GM23338 (cell line): ENCODE results near the gene MAP2K2. TPM values are rescaled to one million over a fixed set of nuclear protein-coding genes. Genes with fewer than 3 reads are reported as not detected.

ENCODE experiments used
- ATAC-seq: fragments of 200-7000 bp; cut with Tn5 transposase; 3 replicates; pipeline ENCODE4 v1.9.1; 2020
- DNase-seq: peaks from one replicate; pipeline ENCODE4 v3.0.0-alpha.2; 2015; ENCODE audit warnings: low spot score
- H2AFZ ChIP-seq: fragments of 200-600 bp; sonication (generic); 2 replicates; pipeline ENCODE4 v1.8.0; 2016; ENCODE audit warnings: antibody characterized with exemption, mild to moderate bottlenecking, moderate library complexity
- H3F3A ChIP-seq: fragments of 200-600 bp; sonication (generic); replicated peaks from 2 replicates; pipeline ENCODE4 v1.8.0; 2017; ENCODE audit warnings: antibody characterized with exemption, mixed run types, low read depth
- H3K27ac ChIP-seq: fragments of 200-600 bp; sonication (generic); 2 replicates; pipeline ENCODE4 v1.6.1; 2016; ENCODE audit warnings: low read depth
- H3K27me3 ChIP-seq: fragments of 200-600 bp; sonication (generic); 2 replicates; pipeline ENCODE4 v1.8.0; 2016; ENCODE audit warnings: mild to moderate bottlenecking, mixed run types, moderate library complexity; ENCODE audit not compliant: insufficient read depth
- H3K36me3 ChIP-seq: fragments of 200-600 bp; sonication (generic); 2 replicates; pipeline ENCODE4 v1.8.0; 2016; ENCODE audit warnings: mild to moderate bottlenecking; ENCODE audit not compliant: insufficient read depth
- H3K4me1 ChIP-seq: fragments of 200-600 bp; sonication (generic); 2 replicates; pipeline ENCODE4 v1.8.0; 2016; ENCODE audit warnings: mild to moderate bottlenecking, moderate library complexity; ENCODE audit not compliant: insufficient read depth
- H3K4me2 ChIP-seq: fragments of 200-600 bp; sonication (generic); 2 replicates; pipeline ENCODE4 v1.7.1; 2017; ENCODE audit warnings: mixed run types
- H3K4me3 ChIP-seq: fragments of 200-600 bp; sonication (generic); 2 replicates; pipeline ENCODE4 v1.6.1; 2016; ENCODE audit warnings: mixed run types
- H3K79me2 ChIP-seq: fragments of 200-600 bp; sonication (generic); replicated peaks from 2 replicates; pipeline ENCODE4 v1.8.0; 2017; ENCODE audit warnings: mild to moderate bottlenecking; ENCODE audit not compliant: insufficient read depth
- H3K9me2 ChIP-seq: fragments of 200-600 bp; sonication (generic); 2 replicates; pipeline ENCODE4 v1.8.0; 2017; ENCODE audit not compliant: insufficient read depth
- H4K20me1 ChIP-seq: fragments of 200-600 bp; sonication (generic); replicated peaks from 2 replicates; pipeline ENCODE4 v1.8.0; 2017; ENCODE audit warnings: mild to moderate bottlenecking; ENCODE audit not compliant: insufficient read depth
- H3K27ac Mint-ChIP-seq: 2 replicates; pipeline ENCODE4 v1.8.0; 2020; ENCODE audit warnings: inconsistent platforms, mild to moderate bottlenecking, moderate library complexity, mixed read lengths
- H3K27me3 Mint-ChIP-seq: 3 replicates; pipeline ENCODE4 v1.8.0; 2022; ENCODE audit warnings: low read depth, mild to moderate bottlenecking, moderate library complexity, mixed read lengths, inconsistent platforms; ENCODE audit not compliant: insufficient read depth, poor library complexity
- H3K36me3 Mint-ChIP-seq: 3 replicates; pipeline ENCODE4 v1.8.0; 2021; ENCODE audit warnings: low read depth, mild to moderate bottlenecking, inconsistent platforms, moderate library complexity, mixed read lengths
- H3K4me1 Mint-ChIP-seq: 3 replicates; pipeline ENCODE4 v1.8.0; 2020; ENCODE audit warnings: mild to moderate bottlenecking, inconsistent platforms, mixed read lengths
- H3K4me3 Mint-ChIP-seq: 3 replicates; pipeline ENCODE4 v1.8.0; 2021; ENCODE audit warnings: moderate library complexity, mild to moderate bottlenecking, inconsistent platforms, mixed read lengths
- H3K9me3 Mint-ChIP-seq: 3 replicates; pipeline ENCODE4 v1.8.0; 2020; ENCODE audit warnings: moderate library complexity, mild to moderate bottlenecking, inconsistent platforms, mixed read lengths
- CREB1 ChIP-seq: fragments of 250-450 bp; sonication (Bioruptor Pico); IDR thresholded peaks from 2 replicates; pipeline ENCODE4 v1.5.0; 2020; ENCODE audit warnings: low read depth, mild to moderate bottlenecking, moderate library complexity
- CTCF ChIP-seq, 2 experiments: fragments of 200-600 bp in 1 of 2; sonication (generic) in 1 of 2; conservative IDR thresholded peaks; 2 replicates each; pipeline versions ENCODE4 v1.5.1 to v1.6.1; 2016 to 2017; ENCODE audit warnings: antibody characterized with exemption in 2 of 2, low read depth in 2 of 2, mild to moderate bottlenecking in 2 of 2, moderate library complexity in 1 of 2
- ETS1 ChIP-seq: IDR thresholded peaks from 2 replicates; pipeline ENCODE4 v1.6.1; 2016; ENCODE audit warnings: antibody characterized with exemption
- EZH2 ChIP-seq: fragments of 200-600 bp; sonication (generic); IDR thresholded peaks from one replicate; pipeline ENCODE4 v1.8.0; 2017; ENCODE audit warnings: antibody characterized with exemption, mild to moderate bottlenecking, low read depth; ENCODE audit not compliant: unreplicated experiment
- EZH2phosphoT487 ChIP-seq: fragments of 200-600 bp; sonication (generic); IDR thresholded peaks from one replicate; pipeline ENCODE4 v1.8.1; 2018; ENCODE audit warnings: antibody characterized with exemption; ENCODE audit not compliant: unreplicated experiment
- JUNB ChIP-seq: IDR thresholded peaks from one replicate; pipeline ENCODE4 v1.6.1; 2016; ENCODE audit warnings: antibody characterized with exemption; ENCODE audit not compliant: unreplicated experiment
- NANOG ChIP-seq: IDR thresholded peaks from 2 replicates; pipeline ENCODE4 v1.6.1; 2016; ENCODE audit warnings: antibody characterized with exemption, borderline replicate concordance
- POLR2AphosphoS5 ChIP-seq: IDR thresholded peaks from 2 replicates; pipeline ENCODE4 v1.6.1; 2016; ENCODE audit warnings: antibody characterized with exemption, low read depth
- REST ChIP-seq: IDR thresholded peaks from one replicate; pipeline ENCODE4 v1.6.1; 2018; ENCODE audit warnings: antibody characterized with exemption; ENCODE audit not compliant: unreplicated experiment
- STAT1 ChIP-seq: IDR thresholded peaks from one replicate; pipeline ENCODE4 v1.6.1; 2016; ENCODE audit warnings: antibody characterized with exemption; ENCODE audit not compliant: unreplicated experiment
- ZNF114 ChIP-seq: fragments of 250-450 bp; sonication (Bioruptor Pico); IDR thresholded peaks from 2 replicates; pipeline ENCODE4 v1.5.0; 2020; ENCODE audit warnings: mild to moderate bottlenecking, moderate library complexity
- ZNF331 ChIP-seq: fragments of 250-450 bp; sonication (Bioruptor Pico); IDR thresholded peaks from 2 replicates; pipeline ENCODE4 v1.5.0; 2020; ENCODE audit warnings: low read depth, mild to moderate bottlenecking, moderate library complexity
- ZNF462 ChIP-seq: fragments of 250-450 bp; sonication (Bioruptor Pico); IDR thresholded peaks from 2 replicates; pipeline ENCODE4 v1.5.0; 2020; ENCODE audit warnings: mild to moderate bottlenecking, moderate library complexity
- polyA plus RNA-seq: library from polyadenylated mRNA; unstranded; fragments of >200 nt; fragmentation: Nextera tagmentation; extraction: Ambion mirVana; gene quantifications from 2 replicates; pipeline ENCODE4 v1.2.1, GENCODE V29; 2016
- total RNA-seq: library from RNA; depleted of rRNA; stranded (reverse); fragments of >200 nt; shearing (Covaris generic); gene quantifications from 2 replicates; pipeline ENCODE4 v1.2.3, GENCODE V29; 2014

Gene MAP2K2
- total and polyA plus RNA-seq, 2 experiments from 2014 or later, result 99.7 to 151 TPM

- H3K4me1 Mint-ChIP-seq, result no peaks in the 10 kb centered on the region
- Histone ChIP-seq H3K79me2 (no peaks in the 10 kb centered on the region), H3K9me2 (no peaks in the 10 kb centered on the region), H3K4me1 (no peaks in the 10 kb centered on the region), H3K4me3 (no peak overlapping the region), H3K4me2 (no peak overlapping the region), H3K27ac (no peak overlapping the region), H3K27me3 (no peaks in the 10 kb centered on the region), H3F3A (0 out of 2 replicates have a peak, but pooled peaks cover 5% of the 10 kb centered on the region), H3K36me3 (no peaks in the 10 kb centered on the region), H2AFZ (no peak overlapping the region), H4K20me1 (no peaks in the 10 kb centered on the region)
- TF ChIP-seq NANOG, result no peak
- TF ChIP-seq ETS1, result no peak
- no peak for TF ChIP-seq STAT1
- no peak for TF ChIP-seq POLR2AphosphoS5
- TF ChIP-seq CREB1 (CRISPR knock-in tag), result no peak
- no peak for TF ChIP-seq ZNF462 (CRISPR knock-in tag)
- no peak for TF ChIP-seq ZNF114 (CRISPR knock-in tag)
- TF ChIP-seq REST, result no peak
- TF ChIP-seq EZH2, result no peak
- TF ChIP-seq ZNF331 (CRISPR knock-in tag), result no peak
- no peak for TF ChIP-seq CTCF (conservative IDR thresholded peaks at IDR 0.05; ENCODE audit: low read depth in 2 of 2)
- TF ChIP-seq EZH2phosphoT487, result no peak
- TF ChIP-seq JUNB, result no peak
- no peak for DNase-seq
- no peaks in the 10 kb centered on the region for H3K9me3 Mint-ChIP-seq
- no peak overlapping the region for H3K4me3 Mint-ChIP-seq
- ATAC-seq, result no peak
- peaks cover 10% of the 10 kb centered on the region for H3K27me3 Mint-ChIP-seq
- no peak overlapping the region for H3K27ac Mint-ChIP-seq
- peaks cover 9% of the 10 kb centered on the region; the same call in 2 of the 3 replicates for H3K36me3 Mint-ChIP-seq
These were observed 34.0 kb downstream of the MAP2K2 start for GRCh38 chr19:4089946-4090345.
